Uterus (tissue), 2 donors: ENCODE results near the gene AUTS2.

Source experiments
- CTCF ChIP-seq, 4 experiments: fragments of 200-600 bp in 2 of 4; fragments of 450-650 bp in 2 of 4; sonication (generic) in 2 of 4; IDR thresholded peaks; one replicate each; pipeline ENCODE4 v1.5.1; 2016 to 2019; ENCODE audit warnings: antibody characterized with exemption in 4 of 4, mild to moderate bottlenecking in 2 of 4, moderate library complexity in 1 of 4
- POLR2A ChIP-seq, 2 donors: fragments of 450-650 bp; IDR thresholded peaks; one replicate each; pipeline ENCODE4 v1.6.1; 2016; ENCODE audit warnings: antibody characterized with exemption in 2 of 2, mild to moderate bottlenecking in 1 of 2, moderate library complexity in 1 of 2

GRCh38 chr7:69706070-69706469 lies 107.8 kb downstream of the AUTS2 start:
- TF ChIP-seq POLR2A (IDR thresholded peaks at IDR 0.05) (no peak), CTCF (IDR thresholded peaks at IDR 0.05) (no peak)
